Epithelial cell of esophagus (primary cell): ENCODE data around the gene WDR75.
A peak's percentile ranks its signal among the peaks of the same experiment; 100 is the strongest.

ENCODE experiments used
- DNase-seq: peaks from one replicate; pipeline ENCODE4 v3.0.0; 2010; ENCODE audit warnings: low read depth
- H3K4me3 ChIP-seq: 2 replicates; pipeline ENCODE4 v1.5.1; 2011; ENCODE audit warnings: mild to moderate bottlenecking, low read length, control low read depth
- CTCF ChIP-seq: IDR thresholded peaks from 2 replicates; pipeline ENCODE4 v1.5.1; 2011; ENCODE audit warnings: low read depth, mild to moderate bottlenecking, low read length, control low read depth, inconsistent platforms; ENCODE audit not compliant: insufficient read depth; ENCODE audit errors: missing control alignments

WDR75 gene

GRCh38 chr2:189440947-189441708 lies at the start of gene WDR75:
Gene WDR75, plus strand, starts transcription at chr2:189441474. Its CDS starts 19 bp downstream, at chr2:189441493.
- H3K4me3 ChIP-seq = peak within 1 kb of the TSS; percentile 78
- peak; percentile 96 for DNase-seq
- TF ChIP-seq CTCF = no peak

GRCh38 chr2:189393440-189394111 lies 47.7 kb upstream of the WDR75 start:
- DNase-seq = peak; percentile 97
- TF ChIP-seq CTCF = no peak
- H3K4me3 ChIP-seq = no peak overlapping the region

GRCh38 chr2:189394525-189394924 lies 46.7 kb upstream of the WDR75 start:
- no peak for TF ChIP-seq CTCF
- no peak for DNase-seq
- no peak overlapping the region for H3K4me3 ChIP-seq

GRCh38 chr2:189402932-189403331 lies 38.3 kb upstream of the WDR75 start:
- no peak for TF ChIP-seq CTCF
- no peak overlapping the region for H3K4me3 ChIP-seq
- peak; percentile 71 for DNase-seq

- no peak for DNase-seq
- TF ChIP-seq CTCF = no peak
- H3K4me3 ChIP-seq = no peak overlapping the region
These were observed 34.6 kb upstream of the WDR75 start for GRCh38 chr2:189406586-189407233.

- DNase-seq = peak; percentile 51
- no peak overlapping the region for H3K4me3 ChIP-seq
- TF ChIP-seq CTCF = no peak
These were observed 33.7 kb upstream of the WDR75 start for GRCh38 chr2:189407281-189408209.
